ENCODE data around the gene DOK6.

DNA sequence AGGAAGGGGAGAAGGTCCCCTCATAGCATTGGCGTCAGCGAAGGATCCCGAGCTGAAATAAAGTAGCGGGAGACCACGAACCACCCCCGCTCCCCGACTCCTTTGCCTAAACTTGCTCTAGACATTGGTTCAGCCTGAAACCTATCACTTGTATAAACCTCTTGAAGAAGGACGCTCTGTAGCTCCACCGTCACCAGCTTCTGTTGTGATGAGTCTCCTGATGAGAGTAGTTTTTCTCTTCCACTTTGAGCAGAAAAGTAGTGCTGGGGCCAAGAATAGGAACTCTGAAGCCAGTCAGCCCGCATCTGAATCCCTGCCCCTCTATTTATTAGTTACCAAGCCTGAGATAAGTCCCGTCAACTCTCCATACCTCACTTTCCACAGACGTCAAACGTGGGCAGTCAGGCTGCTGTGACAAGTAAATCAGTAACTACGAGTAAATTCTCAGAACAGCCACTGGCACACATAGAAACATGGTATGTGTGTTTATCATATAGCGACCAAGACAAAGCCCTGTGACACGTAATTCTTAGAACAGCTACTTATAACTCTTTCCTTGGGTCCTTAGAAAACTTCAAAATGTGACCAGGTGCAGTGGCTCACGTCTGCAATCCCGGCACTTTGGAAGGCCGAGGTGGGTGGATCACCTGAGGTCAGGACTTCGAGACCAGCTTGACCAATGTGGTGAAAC is 485.3 kb downstream of the DOK6 start:
- TF ChIP-seq CTCF (IDR thresholded peaks at IDR 0.05): no peak
- TF ChIP-seq POLR2A (IDR thresholded peaks at IDR 0.05): no peak

All from transverse colon (tissue), 3 donors.